ENCODE data around the gene CTBP1.

Gene CTBP1

GRCh38 chr4:1283711-1284110 lies 34.8 kb upstream of the CTBP1 start:
- no peak for DNase-seq (ENCODE audit: low read depth)

DNA sequence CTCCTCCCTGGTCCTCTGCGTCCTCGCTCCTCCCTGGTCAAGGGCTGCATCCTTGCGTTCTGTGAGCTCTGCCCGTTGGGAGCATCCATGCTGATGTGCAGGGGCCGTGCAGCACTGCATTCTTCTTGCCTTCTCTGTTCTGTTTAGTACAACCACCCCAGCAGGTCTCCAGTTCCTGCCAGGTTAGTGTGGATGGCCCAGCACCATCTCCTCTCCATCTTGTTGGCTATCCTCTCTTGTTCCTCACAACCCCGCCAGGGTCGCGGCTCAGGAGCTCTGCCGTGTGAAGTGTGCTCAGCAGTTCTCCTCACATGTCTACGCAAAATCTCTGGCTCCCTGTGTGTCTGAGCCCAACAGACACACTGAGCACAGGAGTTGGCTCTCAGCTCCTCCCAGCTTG lies 30.3 kb upstream of the CTBP1 start:
- DNase-seq (ENCODE audit: low read depth) = no peak

DNA sequence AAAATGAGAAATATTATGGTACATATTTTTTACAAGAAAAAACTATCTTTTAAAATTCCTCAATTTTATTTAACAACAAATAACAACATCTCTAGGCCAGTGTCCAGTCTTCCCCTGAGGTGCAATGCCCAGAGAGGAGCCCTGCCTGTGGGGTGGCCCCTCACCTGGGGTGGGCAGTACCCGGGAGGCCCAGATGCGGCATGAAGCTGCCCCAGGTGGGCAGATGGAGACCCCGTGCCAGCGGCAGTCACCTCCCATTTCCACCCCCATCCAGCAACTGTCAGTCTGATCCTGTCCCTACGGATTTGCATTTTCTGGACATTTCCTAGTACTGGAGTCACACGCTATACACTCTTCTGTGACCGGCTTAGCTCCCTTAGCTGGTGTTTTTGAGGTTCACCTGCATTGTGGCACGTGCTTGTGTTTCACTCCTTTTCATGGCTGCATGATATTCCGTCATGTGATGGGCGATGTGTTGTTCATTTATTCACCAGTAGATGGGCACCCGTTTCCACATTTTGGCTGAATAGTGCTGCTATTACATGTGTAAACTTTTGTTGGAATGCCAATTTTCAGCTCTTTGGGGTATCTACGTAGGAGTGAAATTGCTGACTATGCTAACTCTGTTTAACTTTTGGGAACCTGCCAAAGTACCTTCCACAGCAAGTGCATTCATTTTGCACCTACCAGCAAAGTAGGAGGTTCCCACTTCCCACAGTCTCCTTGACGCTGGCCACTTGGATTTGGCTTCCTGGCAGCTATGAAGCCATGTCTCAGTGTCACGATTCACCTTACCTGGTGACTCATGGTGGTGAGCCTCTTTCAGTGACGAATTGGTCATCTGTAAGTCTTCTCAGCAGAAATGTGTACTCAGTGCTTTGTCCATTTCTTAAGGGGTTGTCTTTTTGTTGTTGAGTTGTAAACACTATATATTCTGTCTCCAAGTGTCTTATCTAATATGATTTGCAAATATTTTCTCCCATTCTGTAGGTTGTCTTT lies 29.0 kb upstream of the CTBP1 start:
- peak; percentile 12 for DNase-seq (ENCODE audit: low read depth)

GRCh38 chr4:1276984-1277383 lies 28.1 kb upstream of the CTBP1 start:
- DNase-seq (ENCODE audit: low read depth) = no peak

- DNase-seq (ENCODE audit: low read depth) = no peak
These were observed 25.9 kb upstream of the CTBP1 start for GRCh38 chr4:1274871-1275270.

DNA sequence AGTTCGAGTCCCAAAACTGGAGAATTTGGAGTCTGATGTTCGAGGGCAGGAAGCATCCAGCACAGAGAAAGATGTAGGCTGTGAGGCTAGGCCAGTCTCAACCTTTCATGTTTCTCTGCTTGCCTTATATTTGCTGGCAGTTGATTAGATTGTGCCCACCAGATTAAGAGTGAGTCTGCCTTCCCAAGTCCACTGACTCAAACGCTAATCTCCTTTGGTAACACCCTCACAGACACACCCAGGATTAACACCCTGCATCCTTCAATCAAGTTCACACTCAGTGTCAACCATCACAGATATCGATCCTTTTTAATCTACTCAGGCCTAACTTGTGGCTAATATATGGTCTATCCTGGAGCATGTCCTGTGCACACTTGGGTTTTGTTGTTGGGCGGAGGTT lies 22.8 kb upstream of the CTBP1 start:
- no peak for DNase-seq (ENCODE audit: low read depth)

DNA sequence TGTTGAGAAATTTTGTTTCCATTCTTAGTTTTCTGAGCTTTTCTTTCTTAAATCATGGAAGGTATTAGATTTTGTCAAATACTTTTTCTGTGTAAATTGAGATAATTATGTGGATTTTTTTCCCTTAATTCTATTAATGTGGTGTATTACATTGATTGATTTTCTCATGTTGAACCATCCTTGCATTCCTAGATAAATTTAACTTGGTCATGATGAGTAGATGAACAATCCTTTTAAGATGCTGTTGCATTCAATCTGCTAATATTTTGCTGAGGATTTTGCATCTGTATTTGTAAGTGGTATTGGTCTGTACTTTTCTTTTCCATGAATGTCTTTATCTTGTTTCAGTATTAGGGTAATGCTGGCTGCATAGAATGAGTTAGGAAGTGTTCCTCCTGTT lies 20.3 kb upstream of the CTBP1 start:
- no peak for DNase-seq (ENCODE audit: low read depth)

DNA sequence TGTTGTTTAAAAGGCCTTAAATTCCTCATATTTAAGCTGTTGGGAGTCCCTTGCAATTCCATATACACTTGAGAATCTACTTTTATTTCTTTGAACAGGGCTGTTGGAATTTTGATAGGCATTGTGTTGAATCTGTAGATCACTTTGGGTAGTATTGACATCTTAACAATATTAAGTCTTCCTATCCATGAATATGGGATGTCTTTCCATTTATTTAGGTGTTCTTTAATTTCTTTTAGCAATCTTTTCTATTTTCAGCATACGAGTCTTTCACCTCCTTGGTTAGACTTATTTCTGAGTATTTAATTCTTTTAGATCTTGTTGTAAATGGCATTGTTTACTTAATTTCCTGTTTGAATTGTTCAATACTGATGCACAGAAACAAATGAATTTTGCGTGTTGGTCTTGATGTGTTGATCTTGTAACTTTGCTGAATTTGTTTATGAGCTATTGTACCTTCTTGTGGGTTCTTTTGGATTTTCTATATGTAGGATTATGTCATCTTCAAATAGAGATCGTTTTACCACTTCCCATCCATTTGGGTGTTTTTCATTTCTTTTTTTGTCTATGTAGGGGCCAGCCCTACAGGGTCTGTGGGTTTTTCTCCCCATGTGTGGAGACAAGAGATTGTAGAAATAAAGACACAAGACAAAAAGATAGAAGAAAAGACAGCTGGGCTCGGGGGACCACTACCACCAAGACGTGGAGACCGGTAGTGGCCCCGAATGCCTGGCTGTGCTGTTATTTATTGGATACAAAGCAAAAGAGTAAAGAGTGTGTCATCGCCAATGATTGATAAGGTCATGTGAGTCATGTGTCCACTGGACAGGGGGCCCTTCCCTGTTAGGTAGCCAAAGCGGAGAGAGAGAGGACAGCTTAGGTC lies 18.2 kb upstream of the CTBP1 start:
- DNase-seq (ENCODE audit: low read depth) = no peak

GRCh38 chr4:1265351-1265750 lies 16.4 kb upstream of the CTBP1 start:
- DNase-seq (ENCODE audit: low read depth) = no peak

DNA sequence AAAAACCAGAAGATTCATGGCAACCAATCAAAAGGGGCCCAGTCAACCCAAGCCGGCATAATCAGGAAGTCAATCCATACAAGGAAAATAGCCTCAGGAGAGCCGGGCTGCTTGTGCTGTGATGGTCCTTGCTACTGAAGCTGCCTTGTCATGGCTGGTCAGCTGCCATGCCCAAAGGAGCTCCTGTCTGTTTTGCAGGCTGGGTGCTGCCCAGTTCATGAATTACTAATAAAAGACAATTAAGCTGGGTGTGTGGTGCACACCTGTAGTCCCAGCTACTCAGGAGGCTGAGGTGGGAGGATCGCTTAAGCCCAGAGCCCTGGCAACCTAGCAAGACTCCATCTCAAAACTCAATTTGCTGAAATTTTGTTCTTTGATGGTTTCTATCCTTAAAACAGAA lies 16.0 kb upstream of the CTBP1 start:
- DNase-seq (ENCODE audit: low read depth) = no peak

- DNase-seq (ENCODE audit: low read depth) = no peak
These were observed 12.4 kb upstream of the CTBP1 start for GRCh38 chr4:1261107-1261928.

DNA sequence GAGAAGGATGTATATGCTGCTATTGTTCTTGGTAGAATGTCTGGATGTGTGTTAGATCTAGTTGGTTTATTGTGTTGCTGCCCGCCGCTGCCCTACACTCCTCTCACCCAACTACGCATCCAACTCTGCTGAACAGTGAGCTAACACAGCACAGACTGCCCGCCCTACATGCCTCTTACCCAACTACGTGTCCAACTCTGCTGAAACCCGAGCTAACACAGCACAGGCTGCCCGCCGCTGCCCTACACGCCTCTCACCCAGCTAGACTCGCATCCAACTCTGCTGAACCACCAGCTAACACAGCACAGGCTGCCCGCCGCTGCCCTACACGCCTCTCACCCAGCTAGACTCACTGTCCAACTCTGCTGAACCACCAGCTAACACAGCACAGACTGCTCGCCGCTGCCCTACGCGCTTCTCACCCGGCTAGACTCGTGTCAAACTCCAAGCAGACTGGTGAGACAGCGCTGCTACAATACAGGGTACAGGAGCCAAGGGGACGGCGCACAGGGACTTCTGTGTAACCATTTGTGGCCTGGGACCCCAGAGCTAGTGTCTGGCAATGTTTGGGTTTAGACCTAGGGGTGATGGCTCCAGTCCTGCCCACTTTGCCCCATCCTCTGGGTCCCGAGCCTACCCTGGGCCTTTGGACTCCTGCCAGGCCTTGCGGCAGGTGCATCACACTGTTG lies 11.6 kb upstream of the CTBP1 start:
- no peak for DNase-seq (ENCODE audit: low read depth)

DNA sequence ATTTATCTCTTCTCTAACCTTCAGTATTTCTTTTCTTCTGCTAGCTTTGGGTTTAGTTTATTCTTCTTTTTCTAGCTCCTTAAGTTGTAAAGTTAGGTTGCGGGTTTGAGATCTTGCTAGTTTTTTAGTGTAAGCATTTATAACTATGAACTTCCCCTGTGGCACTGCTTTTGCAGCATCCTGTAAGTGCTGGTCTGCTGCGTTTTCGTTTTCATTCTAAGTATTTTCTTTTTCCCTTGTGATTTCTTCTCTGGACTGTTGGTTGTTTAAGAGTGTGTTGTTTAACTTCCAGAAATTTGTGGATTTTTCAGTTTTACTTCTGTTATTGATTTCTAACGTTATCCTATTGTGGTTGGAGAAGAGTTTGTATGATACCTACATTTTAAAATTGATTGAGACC lies 11.0 kb upstream of the CTBP1 start:
- no peak for DNase-seq (ENCODE audit: low read depth)

DNA sequence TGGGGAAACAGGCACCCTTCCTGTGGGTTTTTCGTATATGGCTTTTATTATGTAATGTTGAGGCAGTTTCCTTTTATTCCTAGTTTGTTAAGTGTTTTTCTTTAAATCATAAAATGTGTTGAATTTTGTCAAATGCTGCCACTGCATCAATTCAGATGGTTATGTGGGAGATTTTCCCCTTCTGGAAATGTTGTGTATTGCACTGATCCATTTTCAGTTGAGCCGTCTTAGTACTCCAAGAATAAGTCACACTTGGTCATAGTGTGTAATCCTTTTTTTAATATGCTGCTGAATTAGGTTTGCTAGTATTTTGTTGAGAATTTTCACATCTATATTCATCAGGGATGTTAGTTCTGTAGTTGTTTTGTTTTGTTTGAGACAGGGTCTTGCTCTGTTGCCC lies 9.5 kb upstream of the CTBP1 start:
- DNase-seq (ENCODE audit: low read depth) = no peak

GRCh38 chr4:1255699-1256098 lies 6.8 kb upstream of the CTBP1 start:
- no peak for DNase-seq (ENCODE audit: low read depth)

GRCh38 chr4:1255151-1255550 lies 6.2 kb upstream of the CTBP1 start:
- peak; percentile 5 for DNase-seq (ENCODE audit: low read depth)

DNA sequence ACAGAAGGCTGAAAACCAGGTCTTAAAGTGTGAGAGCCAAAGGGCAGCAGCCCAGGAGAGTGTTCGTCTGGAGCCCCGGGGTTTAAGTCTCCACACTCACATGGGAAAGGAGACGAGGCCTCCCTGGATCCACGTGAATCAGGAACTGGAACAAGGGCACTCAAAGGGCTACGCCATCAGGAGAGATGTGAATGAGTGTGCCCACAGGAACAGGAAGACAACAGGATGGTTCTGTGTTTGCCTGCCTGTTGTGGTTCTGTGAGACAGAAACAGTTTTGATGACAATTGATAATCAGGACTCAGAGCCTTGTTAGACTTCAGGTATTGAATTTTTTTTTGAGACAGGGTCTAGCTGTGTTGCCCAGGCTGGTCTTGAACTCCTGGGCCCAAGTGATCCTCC lies 4.9 kb upstream of the CTBP1 start:
- DNase-seq (ENCODE audit: low read depth) = no peak

DNA sequence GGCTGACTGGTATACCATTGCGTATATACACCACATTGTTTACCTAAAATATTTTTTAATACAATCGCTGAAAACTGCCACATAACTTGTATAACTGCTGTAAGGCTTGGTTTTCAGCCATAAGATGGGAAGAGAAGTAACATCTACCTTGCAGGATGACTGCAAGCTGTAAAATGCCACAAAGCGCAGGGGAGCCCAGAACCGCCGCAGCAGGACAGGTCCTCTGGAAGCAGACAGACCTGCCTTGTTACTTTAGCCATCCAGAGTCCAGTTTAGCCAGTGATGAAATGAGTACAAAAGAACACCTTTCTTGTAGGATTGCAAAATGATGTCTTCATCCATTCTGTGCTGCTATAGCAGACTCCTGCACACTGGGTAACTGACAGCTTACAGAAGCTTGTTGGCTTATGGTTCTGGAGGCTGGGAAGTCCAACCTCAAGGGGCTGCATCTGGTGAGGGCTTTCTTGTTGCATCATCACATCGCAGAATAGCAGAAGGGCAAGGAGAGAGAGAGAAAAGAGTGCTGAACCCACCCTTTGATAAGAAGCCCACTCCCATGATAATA lies 4.1 kb upstream of the CTBP1 start:
- no peak for DNase-seq (ENCODE audit: low read depth)

DNA sequence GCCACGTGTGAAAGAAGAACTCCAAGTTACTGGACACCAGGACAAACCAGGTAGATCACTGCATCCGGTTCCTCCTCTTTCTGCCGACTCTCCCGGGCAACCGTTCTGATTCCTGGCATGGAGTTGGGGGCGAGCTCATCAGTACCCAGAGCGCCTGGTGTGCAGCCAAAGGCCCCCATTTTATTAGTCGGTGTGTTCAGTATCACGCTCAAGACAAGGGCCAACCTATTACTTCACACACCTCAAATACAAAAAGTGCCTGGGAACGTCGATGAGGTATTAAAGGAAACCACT lies 2.8 kb upstream of the CTBP1 start:
- no peak for DNase-seq (ENCODE audit: low read depth)

GRCh38 chr4:1250921-1251772 lies 2.2 kb upstream of the CTBP1 start:
- no peak for DNase-seq (ENCODE audit: low read depth)

DNA sequence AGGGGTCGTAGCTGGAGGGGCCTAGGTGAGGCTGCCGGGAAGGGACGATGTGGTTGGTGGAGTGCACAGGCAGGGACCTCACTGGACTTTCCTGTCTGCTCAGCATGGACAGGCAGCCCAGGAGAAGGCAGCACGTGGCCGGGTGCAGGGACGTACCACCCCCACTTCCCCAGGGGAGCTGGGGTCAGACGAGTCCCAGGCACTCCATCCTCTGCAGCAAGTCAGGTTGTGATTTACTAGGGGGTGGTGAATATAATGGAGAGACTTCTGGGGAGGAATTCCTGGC lies 1.5 kb upstream of the CTBP1 start:
- DNase-seq (ENCODE audit: low read depth) = no peak

All from EH (cell line).